ENCODE data around the gene NAPG. TPM values are rescaled to one million over a fixed set of nuclear protein-coding genes. Genes with fewer than 3 reads are reported as not detected.
"Not testable (repeated sequence)": the region's sequence is repeated elsewhere in the genome, so short reads cannot be mapped to it uniquely, and the experiment has no call there.

Gene NAPG
- total RNA-seq, 1 experiment from 2014 or later, result 24.5 TPM

- DNase-seq, result no peak
- Histone ChIP-seq H3K9me3 (no peaks in the 10 kb centered on the region), H3K36me3 (peaks cover 5% of the 10 kb centered on the region), H3K4me3 (no peak overlapping the region), H3K27me3 (no peaks in the 10 kb centered on the region)
These were observed 34.0 kb downstream of the NAPG start for GRCh38 chr18:10559553-10560451.

- Histone ChIP-seq H3K4me3 (no peak overlapping the region), H3K36me3 (no peaks in the 10 kb centered on the region; the same call in 1 of the 2 replicates), H3K9me3 (no peaks in the 10 kb centered on the region), H3K27me3 (no peaks in the 10 kb centered on the region)
- peak; percentile 52 for DNase-seq
These were observed 34.7 kb downstream of the NAPG start for GRCh38 chr18:10560452-10561045.

GRCh38 chr18:10562773-10563160 lies 36.9 kb downstream of the NAPG start:
- no peak overlapping the region for H3K4me3 ChIP-seq
- H3K36me3 ChIP-seq, result no peaks in the 10 kb centered on the region
- no peaks in the 10 kb centered on the region for H3K27me3 ChIP-seq
- H3K9me3 ChIP-seq, result no peaks in the 10 kb centered on the region
- no peak for DNase-seq

GRCh38 chr18:10563886-10564285 lies 38.1 kb downstream of the NAPG start:
- H3K36me3 ChIP-seq, result no peaks in the 10 kb centered on the region
- H3K9me3 ChIP-seq, result no peaks in the 10 kb centered on the region
- no peak overlapping the region for H3K4me3 ChIP-seq
- peak; percentile 31 for DNase-seq
- H3K27me3 ChIP-seq, result no peaks in the 10 kb centered on the region

- Histone ChIP-seq H3K36me3 (no peaks in the 10 kb centered on the region), H3K27me3 (no peaks in the 10 kb centered on the region), H3K4me3 (no peak overlapping the region)
These were observed 39.3 kb downstream of the NAPG start for GRCh38 chr18:10564975-10565773.

DNA sequence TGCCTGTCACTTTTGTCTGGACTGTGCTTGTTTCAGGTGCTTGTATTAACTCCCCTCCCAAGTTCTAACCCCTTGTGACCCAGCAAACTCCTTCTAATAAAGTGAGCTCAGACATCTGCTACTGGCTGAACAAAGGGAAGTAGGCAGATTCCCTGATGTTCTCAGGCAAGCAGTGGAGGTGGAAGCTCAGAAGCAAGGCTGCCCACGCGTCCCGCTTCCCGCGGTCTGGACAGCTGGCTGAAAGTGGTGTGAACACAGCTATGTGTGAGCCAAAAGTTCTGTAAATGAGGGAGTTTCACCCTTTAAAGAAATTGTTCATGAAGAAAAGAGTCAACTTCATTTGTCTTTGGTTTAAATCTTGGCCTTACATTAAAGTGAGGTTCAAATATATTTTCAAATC lies 40.0 kb downstream of the NAPG start:
- no peaks in the 10 kb centered on the region for H3K36me3 ChIP-seq
- DNase-seq, result no peak

More at GRCh38 chr18:10564975-10565773, 39.3 kb downstream of the NAPG start:
- no peak for DNase-seq
- no peaks in the 10 kb centered on the region for H3K9me3 ChIP-seq

DNA sequence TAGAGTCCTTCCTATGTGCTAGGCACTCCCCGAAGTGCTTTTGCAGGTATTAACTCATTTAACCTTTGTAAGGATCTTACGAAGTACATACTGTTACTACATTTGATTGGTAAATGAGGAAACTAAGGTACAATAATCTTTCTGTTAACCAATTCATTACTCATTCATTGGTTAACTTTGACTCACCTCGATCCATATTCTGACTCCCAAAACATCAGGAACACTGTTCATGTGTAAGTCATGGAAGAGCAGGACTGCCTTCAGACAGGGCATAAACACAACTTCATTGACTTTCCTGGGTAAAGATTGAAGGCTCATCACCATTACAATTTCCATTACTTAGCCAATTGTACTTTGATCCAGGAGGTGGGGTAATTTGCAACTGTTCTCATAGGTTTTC lies 40.6 kb downstream of the NAPG start:
- no peaks in the 10 kb centered on the region for H3K36me3 ChIP-seq
- H3K4me3 ChIP-seq, result no peak overlapping the region
- no peak for DNase-seq
- H3K27me3 ChIP-seq, result no peaks in the 10 kb centered on the region
- H3K9me3 ChIP-seq, result no peaks in the 10 kb centered on the region

More for the DNA sequence above, 40.0 kb downstream of the NAPG start:
- no peak overlapping the region for H3K4me3 ChIP-seq
- no peaks in the 10 kb centered on the region for H3K9me3 ChIP-seq
- H3K27me3 ChIP-seq, result no peaks in the 10 kb centered on the region

DNA sequence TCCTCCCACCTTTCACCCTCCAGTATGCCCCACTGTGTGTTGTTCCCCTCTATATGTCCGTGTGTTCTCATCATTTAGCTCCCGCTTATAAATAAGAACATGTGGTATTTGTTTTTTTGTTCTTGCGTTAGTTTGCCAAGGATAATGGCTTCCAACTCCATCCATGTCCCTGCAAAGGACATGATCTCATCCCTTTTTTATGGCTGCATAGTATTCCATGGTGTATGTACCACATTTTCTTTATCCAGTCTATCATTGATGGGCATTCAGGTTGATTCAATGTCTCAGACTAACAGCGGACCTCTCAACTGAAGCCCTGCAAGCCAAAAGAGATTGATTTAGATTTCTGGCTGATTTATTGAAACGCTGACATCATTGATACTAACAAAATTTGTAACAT lies 44.1 kb downstream of the NAPG start:
- H3K9me3 ChIP-seq, H3K27me3 ChIP-seq, H3K4me3 ChIP-seq, H3K36me3 ChIP-seq, DNase-seq: not testable (repeated sequence)

GRCh38 chr18:10570622-10571021 lies 44.8 kb downstream of the NAPG start:
- no peaks in the 10 kb centered on the region for H3K36me3 ChIP-seq
- no peaks in the 10 kb centered on the region for H3K27me3 ChIP-seq
- no peaks in the 10 kb centered on the region for H3K9me3 ChIP-seq
- no peak overlapping the region for H3K4me3 ChIP-seq
- DNase-seq, result no peak

DNA sequence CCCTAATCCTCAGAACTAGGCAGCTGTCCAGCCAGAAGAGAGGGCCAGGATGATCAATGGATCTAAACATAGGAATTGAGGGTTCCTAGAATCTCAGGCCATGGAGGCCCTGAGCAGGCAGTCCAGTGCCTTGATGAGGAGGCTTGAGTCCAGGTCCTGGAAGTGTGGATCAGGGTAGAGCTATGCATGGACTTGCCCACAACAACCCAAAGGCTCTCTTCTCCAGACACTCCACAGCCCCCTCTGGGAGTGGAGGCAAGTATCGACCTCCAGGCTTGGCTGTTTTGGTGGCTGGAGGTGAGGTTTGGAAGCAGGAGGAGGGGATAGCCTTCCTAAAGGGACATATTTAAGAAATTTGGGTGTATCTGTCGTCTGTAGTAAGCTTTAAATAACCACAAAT lies 45.7 kb downstream of the NAPG start:
- DNase-seq, result no peak
- Histone ChIP-seq H3K27me3 (no peaks in the 10 kb centered on the region), H3K9me3 (no peaks in the 10 kb centered on the region), H3K4me3 (no peak overlapping the region), H3K36me3 (no peaks in the 10 kb centered on the region)

GRCh38 chr18:10573261-10573660 lies 47.4 kb downstream of the NAPG start:
- not testable (repeated sequence) for H3K36me3 ChIP-seq, H3K27me3 ChIP-seq, H3K9me3 ChIP-seq, H3K4me3 ChIP-seq, DNase-seq

DNA sequence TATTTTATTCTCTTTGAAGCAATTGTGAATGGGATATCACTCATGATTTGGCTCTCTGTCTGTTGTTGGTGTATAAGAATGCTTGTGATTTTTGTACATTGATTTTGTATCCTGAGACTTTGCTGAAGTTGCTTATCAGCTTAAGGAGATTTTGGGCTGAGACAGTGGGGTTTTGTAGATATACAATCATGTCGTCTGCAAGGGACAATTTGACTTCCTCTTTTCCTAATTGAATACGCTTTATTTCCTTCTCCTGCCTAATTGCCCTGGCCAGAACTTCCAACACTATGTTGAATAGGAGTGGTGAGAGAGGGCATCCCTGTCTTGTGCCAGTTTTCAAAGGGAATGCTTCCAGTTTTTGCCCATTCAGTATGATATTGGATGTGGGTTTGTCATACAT lies 48.6 kb downstream of the NAPG start:
- not testable (repeated sequence) for H3K36me3 ChIP-seq, DNase-seq, H3K27me3 ChIP-seq, H3K4me3 ChIP-seq, H3K9me3 ChIP-seq

- H3K36me3 ChIP-seq, H3K9me3 ChIP-seq, DNase-seq, H3K27me3 ChIP-seq, H3K4me3 ChIP-seq: not testable (repeated sequence)
These were observed 52.2 kb downstream of the NAPG start for GRCh38 chr18:10577842-10578572.

- not testable (repeated sequence) for H3K36me3 ChIP-seq, H3K27me3 ChIP-seq, H3K4me3 ChIP-seq, DNase-seq, H3K9me3 ChIP-seq
These were observed 52.7 kb downstream of the NAPG start for GRCh38 chr18:10578573-10578899.

GRCh38 chr18:10579079-10579867 lies 53.4 kb downstream of the NAPG start:
- Histone ChIP-seq H3K9me3 (no peaks in the 10 kb centered on the region), H3K27me3 (no peaks in the 10 kb centered on the region), H3K36me3 (no peaks in the 10 kb centered on the region), H3K4me3 (no peak overlapping the region)
- DNase-seq, result no peak

DNA sequence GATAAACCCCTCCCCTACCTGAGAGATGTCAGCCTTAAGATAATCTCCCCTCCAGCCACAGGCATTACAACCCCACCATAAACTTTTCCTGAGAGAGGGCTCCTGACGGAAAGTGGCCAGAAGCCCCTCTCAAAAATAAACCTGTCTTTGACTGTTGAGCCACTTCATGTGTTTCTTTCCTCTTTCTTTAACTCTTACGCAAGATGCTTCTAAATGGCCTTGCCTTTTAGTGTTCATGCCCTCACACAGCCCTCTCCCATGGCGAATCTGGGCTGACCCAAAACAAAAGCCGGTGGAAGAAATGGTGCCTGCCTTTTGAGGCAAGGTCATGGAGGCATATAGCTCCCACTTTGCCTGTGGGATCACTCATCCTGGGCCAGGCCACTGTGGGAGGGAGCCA lies 54.4 kb downstream of the NAPG start:
- no peaks in the 10 kb centered on the region for H3K36me3 ChIP-seq
- no peaks in the 10 kb centered on the region for H3K27me3 ChIP-seq
- H3K4me3 ChIP-seq, result no peak overlapping the region
- no peaks in the 10 kb centered on the region for H3K9me3 ChIP-seq
- DNase-seq, result no peak
